Suppressor macrophage treated with lipopolysaccharide for 1 hour (primary cell): ENCODE results near the gene GRIK3.

Experiments
- DNase-seq, 3 donors: peaks; one replicate each; pipeline ENCODE4 v3.0.0-alpha.2; 2020 to 2022

The GRIK3 gene

DNA sequence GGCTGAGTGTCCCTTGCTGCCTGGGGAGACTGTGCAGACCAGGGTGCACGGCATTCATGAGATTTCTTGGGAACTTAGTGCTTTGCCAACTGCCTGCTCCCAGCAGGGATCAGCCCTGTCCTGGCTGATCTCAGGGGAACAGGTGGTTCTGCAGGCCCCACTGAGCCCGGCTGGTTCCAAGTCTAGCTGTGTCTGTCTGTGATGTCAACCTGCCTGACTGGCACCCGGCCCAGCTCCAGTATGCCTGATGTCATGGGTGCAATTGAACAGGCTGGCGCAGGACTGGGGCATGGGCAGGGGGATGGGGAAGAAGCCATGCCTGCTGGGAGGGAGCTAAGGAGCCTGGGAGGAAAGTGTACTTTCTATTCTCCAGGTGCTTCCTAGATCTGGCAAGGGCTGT, 227.1 kb downstream of the GRIK3 start:
- no peak for DNase-seq

- DNase-seq = no peak
Measured at GRCh38 chr1:36805979-36806640, 228.2 kb downstream of the GRIK3 start.

DNA sequence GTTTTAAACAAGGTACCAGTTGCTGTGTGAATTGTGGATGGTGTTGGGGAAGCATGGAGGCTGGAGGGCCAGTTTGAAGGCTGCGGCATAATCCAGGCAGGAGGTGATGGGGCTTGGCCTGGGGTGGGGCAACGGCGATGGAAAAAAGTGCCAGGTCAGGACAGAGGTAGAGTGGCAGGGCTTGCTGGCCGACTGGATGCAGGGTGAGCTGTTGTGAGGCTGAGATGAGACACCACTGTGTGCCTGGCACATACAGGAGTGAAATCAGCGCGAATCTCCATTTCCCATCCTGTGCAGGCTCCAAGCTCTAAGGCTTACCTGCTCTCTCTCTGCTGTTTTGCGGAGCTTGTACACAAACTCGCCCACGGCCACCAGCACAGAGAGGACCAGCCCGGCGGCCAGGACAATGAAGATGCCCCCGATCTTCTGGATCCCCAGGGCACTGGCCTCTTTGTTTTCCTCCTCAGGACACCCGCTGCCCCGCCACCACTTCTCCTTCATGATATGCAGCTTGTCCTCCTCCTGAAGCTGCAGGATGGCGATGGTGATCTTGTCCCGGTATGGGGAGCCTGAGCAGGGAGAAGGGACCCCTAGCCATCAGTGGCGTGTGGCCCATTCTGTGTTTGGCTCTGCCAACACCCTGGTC, 229.5 kb downstream of the GRIK3 start:
- DNase-seq = no peak

GRCh38 chr1:36803868-36804570, 230.3 kb downstream of the GRIK3 start:
- no peak for DNase-seq

DNA sequence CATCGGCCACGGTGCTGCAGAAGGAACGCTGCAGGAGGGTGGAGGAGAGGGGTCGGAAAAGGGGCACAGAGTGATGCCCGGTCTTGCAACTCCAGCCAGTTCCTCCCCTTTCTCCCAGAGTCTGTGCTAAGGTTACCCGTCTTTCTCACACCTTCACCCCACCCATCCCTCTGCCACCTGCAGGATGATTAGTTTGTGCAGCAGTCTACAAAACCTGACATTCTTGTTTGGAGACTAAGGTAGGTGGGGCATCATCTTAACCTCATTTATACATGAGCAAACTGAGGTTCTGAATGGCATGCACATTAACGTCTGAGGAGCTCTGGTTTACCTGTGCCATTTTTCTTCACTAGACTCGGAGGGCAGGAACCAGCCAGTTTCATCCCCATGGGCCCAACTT, 232.3 kb downstream of the GRIK3 start:
- no peak for DNase-seq

GRCh38 chr1:36797761-36798160, 236.6 kb downstream of the GRIK3 start:
- DNase-seq = no peak

DNA sequence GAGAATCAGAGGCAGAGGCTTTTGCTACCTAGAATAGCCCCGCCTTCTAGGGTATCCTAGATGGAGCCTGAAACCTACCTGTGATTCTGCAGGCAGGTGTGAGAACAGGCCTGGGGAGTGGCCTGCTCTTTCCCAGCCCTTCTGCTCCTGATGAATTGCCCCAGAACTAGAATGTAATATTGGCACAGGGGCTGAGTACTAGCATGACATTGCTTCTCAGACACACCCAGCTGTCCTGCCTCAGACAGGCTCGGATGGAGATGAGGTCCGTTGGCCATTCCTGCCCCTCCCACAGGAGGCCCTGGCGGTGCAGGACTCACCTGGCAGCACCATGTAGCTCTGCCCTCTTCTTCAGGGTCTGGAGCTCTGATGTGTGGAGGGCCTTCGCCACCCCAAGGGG, 237.6 kb downstream of the GRIK3 start:
- no peak for DNase-seq

GRCh38 chr1:36796106-36796590, 238.2 kb downstream of the GRIK3 start:
- no peak for DNase-seq

DNA sequence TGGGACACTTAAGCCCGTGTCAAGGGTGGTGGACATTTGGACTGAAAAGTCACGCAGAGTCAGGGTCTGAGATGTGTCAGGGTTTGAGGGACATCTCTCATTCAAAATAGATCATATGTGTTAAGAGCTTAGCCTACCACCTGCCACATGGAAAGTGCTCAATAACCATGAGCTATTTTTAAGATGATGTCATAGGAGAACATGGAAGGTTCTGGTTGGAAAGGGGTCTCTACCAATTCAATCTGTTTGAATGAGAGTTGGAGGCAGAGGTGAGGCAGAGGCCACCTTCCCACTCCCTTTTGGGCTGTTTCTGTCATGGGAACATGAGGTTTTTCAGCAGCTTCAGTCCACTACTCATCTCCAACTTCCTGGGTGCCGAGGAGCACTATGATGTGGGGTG, 239.9 kb downstream of the GRIK3 start:
- no peak for DNase-seq

- no peak for DNase-seq
Measured at GRCh38 chr1:36793452-36793851, 240.9 kb downstream of the GRIK3 start.

GRCh38 chr1:36792292-36792691, 242.0 kb downstream of the GRIK3 start:
- no peak for DNase-seq

GRCh38 chr1:36790191-36790590, 244.1 kb downstream of the GRIK3 start:
- DNase-seq = no peak

DNA sequence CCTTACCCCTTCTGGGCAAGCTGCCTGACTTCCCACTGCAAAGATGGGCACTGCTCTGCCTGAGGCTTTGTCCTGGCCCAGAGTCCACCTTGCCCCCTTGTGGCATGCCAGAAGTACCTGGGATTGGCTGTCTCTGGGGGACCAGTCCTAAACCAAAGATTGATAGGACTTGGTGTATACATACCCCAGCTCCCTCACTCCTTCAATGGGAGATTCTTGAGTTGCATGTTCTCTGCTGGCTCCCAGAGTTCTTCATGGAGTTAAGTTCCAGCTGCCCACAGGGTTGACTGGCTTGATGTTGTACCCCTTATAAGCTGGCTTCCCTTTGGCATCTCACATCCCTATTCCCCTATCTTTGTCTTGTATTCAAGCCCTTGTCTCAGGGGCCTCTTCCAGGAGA, 244.8 kb downstream of the GRIK3 start:
- no peak for DNase-seq

DNA sequence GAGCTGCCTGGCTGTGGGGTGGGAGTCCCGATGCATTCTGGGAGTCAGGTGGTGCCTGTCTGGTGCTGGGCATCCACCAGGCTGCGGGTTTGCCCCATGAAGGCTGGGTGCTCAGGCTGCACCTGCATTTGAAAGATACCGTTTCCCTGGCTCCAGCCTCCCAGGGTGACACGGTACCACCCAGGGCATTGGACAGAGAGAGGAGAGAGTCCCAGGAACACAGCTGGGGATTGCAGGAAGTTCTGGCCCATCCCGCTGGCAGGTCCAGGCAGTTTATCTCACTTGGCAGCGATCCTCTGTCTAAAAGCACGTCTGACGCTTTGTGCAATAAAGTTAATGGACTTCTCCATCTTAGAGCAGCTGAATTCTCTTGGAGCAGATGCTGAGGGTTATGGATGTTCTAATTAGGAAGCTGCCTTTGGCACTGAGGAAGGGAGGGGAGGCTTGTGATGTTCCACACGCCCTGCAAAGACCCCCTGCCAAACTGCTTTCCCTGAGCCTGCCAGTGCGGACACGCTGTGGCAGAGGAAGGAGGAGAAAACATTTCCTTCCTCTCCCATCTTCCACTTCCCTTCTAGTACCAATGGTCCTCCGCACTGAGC, 246.9 kb downstream of the GRIK3 start:
- DNase-seq = no peak

GRCh38 chr1:36786425-36786824, 247.9 kb downstream of the GRIK3 start:
- DNase-seq = no peak

DNA sequence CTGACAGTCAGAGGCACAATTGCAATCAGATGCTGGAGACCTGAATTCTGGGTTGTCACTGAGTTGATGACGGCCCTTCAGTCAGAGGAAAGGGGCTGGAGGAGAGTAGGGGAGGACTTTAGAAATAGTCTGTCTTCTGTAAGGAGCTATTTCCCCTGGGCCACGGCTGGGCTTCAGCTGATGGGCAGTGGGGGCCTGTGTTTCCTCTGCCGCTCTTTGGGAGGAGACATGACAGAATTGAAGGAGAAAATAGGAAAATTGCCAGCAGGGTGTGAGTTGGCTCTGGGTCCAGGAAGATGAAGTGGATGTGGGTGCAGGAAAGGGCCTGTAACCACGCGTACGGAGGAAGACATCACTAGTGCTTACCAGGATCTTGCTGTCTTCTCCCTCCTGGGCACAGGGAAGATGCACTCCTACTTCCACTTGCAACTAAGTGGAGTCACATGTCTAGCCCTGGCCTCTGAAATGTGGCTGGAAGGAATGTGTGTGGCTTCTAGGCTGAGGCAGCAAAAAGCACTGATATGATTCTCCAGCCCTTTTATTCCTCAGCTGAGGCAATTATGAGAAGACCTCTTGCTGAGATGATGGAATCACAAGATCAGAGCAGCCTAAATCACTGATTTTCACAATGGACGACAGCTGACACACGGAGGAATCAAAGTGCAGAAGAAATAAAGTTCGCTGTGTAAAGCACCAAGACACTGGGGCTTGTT, 250.0 kb downstream of the GRIK3 start:
- no peak for DNase-seq

GRCh38 chr1:36783475-36783874, 250.8 kb downstream of the GRIK3 start:
- DNase-seq = no peak

DNA sequence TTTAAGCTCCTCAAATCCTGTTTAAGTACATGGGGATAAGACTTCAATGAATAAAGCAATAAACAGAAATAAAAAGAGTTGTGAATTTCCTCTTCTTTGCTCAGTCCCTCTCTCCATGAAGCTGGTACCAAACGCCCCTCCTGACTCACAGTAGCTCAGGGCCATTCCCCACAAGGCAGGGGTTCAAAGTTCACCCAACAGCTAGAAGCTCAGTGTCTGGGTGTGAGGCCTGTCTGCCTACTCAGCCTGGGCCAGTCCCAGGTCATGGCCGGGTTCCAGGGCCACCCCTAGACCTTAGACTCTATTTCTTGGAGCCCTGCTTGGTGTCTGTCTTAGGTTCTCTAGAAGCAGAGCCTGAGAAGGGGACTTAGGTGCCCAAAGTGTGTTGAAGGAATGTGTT, 251.5 kb downstream of the GRIK3 start:
- no peak for DNase-seq

GRCh38 chr1:36782085-36782484, 252.2 kb downstream of the GRIK3 start:
- DNase-seq = no peak

GRCh38 chr1:36781098-36781497, 253.2 kb downstream of the GRIK3 start:
- no peak for DNase-seq

- DNase-seq = no peak
Measured at GRCh38 chr1:36778740-36779139, 255.6 kb downstream of the GRIK3 start.

GRCh38 chr1:36776948-36777831, 257.1 kb downstream of the GRIK3 start:
- DNase-seq = no peak
